Heart left ventricle (tissue), 13 donors: ENCODE measurements around the gene PTCHD1.

Experiments used
- POLR2A ChIP-seq, 2 donors: fragments of 450-650 bp; IDR thresholded peaks; one replicate each; pipeline ENCODE4 v1.6.1; 2017; ENCODE audit warnings: antibody characterized with exemption in 2 of 2, mild to moderate bottlenecking in 2 of 2, moderate library complexity in 2 of 2
- TF ChIP-seq, protein P1 (sequence below), 12 donors: fragments of 200-600 bp; sonication (generic) in 4 of 12; IDR thresholded peaks; one replicate each; pipeline versions ENCODE4 v1.5.0 to v1.8.0; 2018 to 2022; ENCODE audit warnings: antibody characterized with exemption in 12 of 12, mild to moderate bottlenecking in 5 of 12
- donor health status: ischemic (EF 13 %, LVEDD 7.1; RV severe dilation, severe dysfunction).
- donor health status: DM: no; HTN: yes; CAD: no.
- donor health status: DM: no; HTN: no; CAD: no.
- donor health status: ischemic (EF 25% LVEDD 6.9; RV normal size, moderate dysfunction).
- donor health status: ischemic (EF 25% LVEDD 5.7; RV mildly dilated, moderate dysfunction).
- donor health status: ischemic (EF 35%, LVEDD 5.7; RV mildly dilated, moderate dysfunction).
- donor health status: nonischemic (EF 11% LVEDD 7.7; RV severe dilation, severe dysfunction).
- donor health status: DM: yes; HTN: yes; CAD: no.
- donor health status: PGD.
- donor health status: ischemic (EF 29% LVEDD 5.4; RV normal size, mild dysfunction).
- donor health status: nonischemic (EF 23%, LVEDD 6.1; RV moderate dilation, normal function).

DNA sequence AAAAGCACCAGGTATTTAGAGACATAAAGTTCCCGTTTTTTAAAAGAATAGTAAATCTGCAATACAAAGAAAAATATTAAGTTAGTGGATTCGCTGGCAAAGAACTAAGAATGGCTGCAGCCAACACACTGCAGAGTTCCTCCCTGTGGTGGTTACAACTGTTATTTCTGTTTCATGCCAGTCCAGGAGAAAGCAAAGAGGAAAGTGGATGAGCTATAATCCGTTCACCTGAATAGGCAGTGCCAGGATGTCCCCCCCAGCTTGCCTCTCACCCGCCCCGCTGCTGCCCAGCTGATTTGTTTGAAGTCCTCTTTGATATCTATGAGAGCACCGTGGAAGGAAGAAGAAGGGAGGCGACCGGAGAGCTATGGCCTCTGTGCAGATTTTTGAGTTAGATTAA is 63.9 kb downstream of the PTCHD1 start:
- TF ChIP-seq POLR2A (IDR thresholded peaks at IDR 0.05): no peak
- TF ChIP-seq, protein P1, sequence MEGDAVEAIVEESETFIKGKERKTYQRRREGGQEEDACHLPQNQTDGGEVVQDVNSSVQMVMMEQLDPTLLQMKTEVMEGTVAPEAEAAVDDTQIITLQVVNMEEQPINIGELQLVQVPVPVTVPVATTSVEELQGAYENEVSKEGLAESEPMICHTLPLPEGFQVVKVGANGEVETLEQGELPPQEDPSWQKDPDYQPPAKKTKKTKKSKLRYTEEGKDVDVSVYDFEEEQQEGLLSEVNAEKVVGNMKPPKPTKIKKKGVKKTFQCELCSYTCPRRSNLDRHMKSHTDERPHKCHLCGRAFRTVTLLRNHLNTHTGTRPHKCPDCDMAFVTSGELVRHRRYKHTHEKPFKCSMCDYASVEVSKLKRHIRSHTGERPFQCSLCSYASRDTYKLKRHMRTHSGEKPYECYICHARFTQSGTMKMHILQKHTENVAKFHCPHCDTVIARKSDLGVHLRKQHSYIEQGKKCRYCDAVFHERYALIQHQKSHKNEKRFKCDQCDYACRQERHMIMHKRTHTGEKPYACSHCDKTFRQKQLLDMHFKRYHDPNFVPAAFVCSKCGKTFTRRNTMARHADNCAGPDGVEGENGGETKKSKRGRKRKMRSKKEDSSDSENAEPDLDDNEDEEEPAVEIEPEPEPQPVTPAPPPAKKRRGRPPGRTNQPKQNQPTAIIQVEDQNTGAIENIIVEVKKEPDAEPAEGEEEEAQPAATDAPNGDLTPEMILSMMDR (IDR thresholded peaks at IDR 0.05): no peak
